ENCODE measurements around the gene NEMP1.

NEMP1 gene

GRCh38 chr12:57107456-57108155 lies 29.0 kb upstream of the NEMP1 start:
- DNase-seq (ENCODE audit: low read depth in 2 of 2): no peak

- DNase-seq (ENCODE audit: low read depth in 2 of 2): no peak
Measured at GRCh38 chr12:57106021-57106708, 27.6 kb upstream of the NEMP1 start.

- no peak for DNase-seq (ENCODE audit: low read depth in 2 of 2)
Measured at GRCh38 chr12:57105011-57105753, 26.6 kb upstream of the NEMP1 start.

GRCh38 chr12:57104292-57104910 lies 25.8 kb upstream of the NEMP1 start:
- no peak for DNase-seq (ENCODE audit: low read depth in 2 of 2)

- no peak for DNase-seq (ENCODE audit: low read depth in 2 of 2)
Measured at GRCh38 chr12:57103856-57104255, 25.3 kb upstream of the NEMP1 start.

DNA sequence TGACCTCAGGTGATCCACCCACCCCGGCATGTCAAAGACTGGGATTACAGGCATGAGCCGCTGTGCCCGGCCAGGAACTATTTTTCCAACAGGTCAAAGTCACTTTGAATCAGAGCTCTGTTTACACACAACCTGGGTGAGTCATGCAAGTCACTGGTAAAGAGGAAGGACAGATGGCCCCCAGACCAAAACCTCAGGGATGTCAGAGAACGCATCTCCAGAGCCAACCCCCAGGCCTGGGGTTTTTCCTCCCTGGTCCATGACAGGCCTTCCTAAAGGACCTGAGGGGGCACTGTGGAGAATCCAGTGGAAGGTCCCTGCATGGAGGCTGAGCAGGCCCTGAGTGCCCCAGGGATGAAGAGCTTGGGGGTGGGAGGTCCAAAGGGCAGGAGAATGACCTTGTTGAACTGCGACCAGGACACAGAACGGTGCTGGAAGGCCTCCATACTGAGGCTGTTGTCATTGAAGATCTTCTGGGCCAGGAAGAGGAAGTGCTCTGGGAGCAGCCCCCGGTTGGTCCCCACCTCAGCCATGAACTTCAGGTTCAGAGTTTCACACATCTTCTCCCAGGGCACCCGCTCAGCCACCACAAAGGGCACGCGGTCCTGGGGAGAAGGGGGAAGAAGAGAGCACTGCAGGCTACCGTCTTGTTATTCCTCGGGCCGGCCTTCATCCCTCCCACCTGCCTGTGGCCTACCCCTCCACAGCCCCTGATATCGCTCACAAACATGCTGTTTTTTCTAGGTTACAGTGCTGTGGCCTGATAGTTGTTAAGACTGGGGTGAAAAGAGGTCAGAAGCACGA lies 23.5 kb upstream of the NEMP1 start:
- no peak for DNase-seq (ENCODE audit: low read depth in 2 of 2)

GRCh38 chr12:57099766-57100165 lies 21.2 kb upstream of the NEMP1 start:
- DNase-seq (ENCODE audit: low read depth in 2 of 2): no peak

GRCh38 chr12:57099047-57099714 lies 20.6 kb upstream of the NEMP1 start:
- DNase-seq (ENCODE audit: low read depth in 2 of 2): no peak

- no peak for DNase-seq (ENCODE audit: low read depth in 2 of 2)
Measured at GRCh38 chr12:57098546-57098945, 20.0 kb upstream of the NEMP1 start.

DNA sequence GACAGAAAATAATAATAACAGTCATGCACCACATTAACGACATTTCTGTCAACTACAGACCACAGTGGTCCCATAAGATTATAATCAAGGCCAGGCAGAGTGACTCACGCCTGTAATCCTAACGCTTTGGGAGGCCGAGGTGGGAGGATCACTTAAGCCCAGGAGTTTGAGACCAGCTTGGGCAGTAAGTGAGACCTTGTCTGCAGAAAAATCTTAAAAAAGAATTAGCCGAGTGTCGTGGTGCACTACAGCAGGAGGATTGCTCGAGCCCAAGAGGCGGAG lies 18.9 kb upstream of the NEMP1 start:
- no peak for DNase-seq (ENCODE audit: low read depth in 2 of 2)

DNA sequence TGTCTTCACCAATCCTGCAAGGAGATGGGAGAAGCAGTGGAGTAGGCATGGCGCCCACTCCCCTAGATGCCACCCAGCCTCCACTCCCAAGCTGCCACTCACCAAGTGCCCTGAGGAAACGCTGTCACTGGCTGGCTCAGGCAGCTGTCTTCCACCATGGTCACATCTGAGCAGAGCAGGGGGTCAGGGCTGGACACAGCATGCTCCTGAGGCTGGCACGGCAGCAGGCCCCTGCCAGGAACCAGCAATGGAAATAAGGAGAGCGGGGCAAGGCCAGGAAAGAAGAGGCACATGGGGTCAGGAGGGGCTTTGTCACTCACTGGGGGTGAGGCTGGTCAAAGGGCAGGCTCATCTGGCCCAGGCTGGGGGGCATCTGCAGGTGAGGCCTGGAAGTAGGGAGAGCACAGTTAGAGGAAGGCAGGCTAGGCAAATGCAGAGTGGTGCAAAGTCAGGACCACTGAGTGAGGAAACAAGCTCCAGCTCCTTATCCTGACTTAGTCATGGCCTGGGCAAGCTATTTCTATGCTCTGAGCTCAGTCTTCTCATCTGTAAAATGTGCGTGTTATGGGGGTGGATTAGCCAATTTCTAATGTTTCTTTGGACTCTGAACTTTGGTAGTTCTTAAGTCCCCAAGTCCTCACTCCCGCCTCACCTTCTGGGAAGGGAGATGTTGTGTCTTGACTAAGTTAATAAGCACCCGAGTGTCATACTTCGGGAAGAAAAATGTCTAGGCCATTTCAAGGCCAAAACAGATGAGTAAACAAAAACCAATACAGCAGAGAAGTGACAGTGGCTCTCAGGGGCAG lies 18.4 kb upstream of the NEMP1 start:
- no peak for DNase-seq (ENCODE audit: low read depth in 2 of 2)

- DNase-seq (ENCODE audit: low read depth in 2 of 2): no peak
Measured at GRCh38 chr12:57096099-57096572, 17.5 kb upstream of the NEMP1 start.

- no peak for DNase-seq (ENCODE audit: low read depth in 2 of 2)
Measured at GRCh38 chr12:57095440-57095839, 16.8 kb upstream of the NEMP1 start.

- DNase-seq (ENCODE audit: low read depth in 2 of 2): no peak
Measured at GRCh38 chr12:57094208-57095160, 15.9 kb upstream of the NEMP1 start.

DNA sequence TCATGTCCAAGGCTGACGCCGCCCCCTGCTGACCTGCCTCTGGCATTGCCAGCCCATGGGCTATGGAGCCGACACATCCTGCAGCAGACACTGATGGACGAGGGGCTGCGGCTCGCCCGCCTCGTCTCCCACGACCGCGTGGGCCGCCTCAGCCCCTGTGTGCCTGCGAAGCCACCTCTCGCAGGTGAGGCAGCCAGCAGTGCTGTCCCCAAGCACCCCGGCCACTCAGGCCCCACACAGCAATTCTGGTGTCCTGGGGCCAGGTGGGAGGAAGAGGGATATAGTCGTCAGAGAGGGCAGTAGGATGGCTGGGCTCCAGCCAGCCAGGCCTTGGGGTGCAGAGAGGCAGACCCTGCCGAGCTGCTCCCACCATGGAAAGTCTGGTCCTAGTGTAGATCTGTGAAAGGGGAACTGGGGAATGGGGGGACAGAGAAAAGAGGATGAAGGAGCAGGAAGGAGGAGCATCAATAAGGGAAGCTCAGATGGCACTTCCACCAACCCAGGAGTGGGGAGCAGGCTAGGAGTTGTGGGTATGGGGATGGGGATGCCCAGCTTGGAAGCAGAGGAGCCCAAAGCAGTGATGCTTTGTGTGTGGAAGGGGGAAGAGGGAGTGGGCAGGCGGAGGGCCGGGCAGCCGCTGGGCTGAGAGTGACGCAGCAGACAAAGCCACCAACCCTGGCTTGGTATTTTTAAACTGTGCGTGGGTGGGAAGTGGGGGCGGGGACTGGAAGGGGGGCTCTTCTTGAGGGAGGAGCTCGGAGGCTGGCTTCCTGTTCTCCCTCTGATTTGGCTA lies 15.0 kb upstream of the NEMP1 start:
- peak; percentile 37 to 46 for DNase-seq (ENCODE audit: low read depth in 2 of 2)

- DNase-seq (ENCODE audit: low read depth in 2 of 2): no peak
Measured at GRCh38 chr12:57092876-57093414, 14.4 kb upstream of the NEMP1 start.

DNA sequence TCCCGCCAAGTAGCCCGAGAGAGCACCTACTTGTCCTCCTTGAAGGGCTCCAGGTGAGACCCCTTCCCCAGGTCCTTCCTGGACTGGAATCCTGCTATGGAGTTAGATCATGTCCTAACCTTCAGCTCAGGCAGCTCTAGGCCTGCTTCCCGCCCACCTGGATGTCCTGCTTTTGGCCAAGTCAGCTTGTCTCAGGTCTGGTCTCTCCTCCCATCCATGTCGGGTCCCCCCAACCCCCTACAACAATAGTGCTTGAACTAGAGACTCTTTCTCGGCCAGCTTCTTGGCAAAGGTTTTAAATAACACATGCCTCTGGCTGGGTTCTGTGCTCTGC lies 13.9 kb upstream of the NEMP1 start:
- no peak for DNase-seq (ENCODE audit: low read depth in 2 of 2)

Measured in stimulated activated CD8-positive, alpha-beta memory T cell treated with anti-CD3 and anti-CD28 coated beads, Interleukin-7, amount 100 ng/mL, for 1 hour (primary cell).